DND-41 (cell line): ENCODE data around the gene EFHD1.

Experiments
- EZH2 ChIP-seq: IDR thresholded peaks from 3 replicates; pipeline ENCODE4 v1.6.1; 2012; ENCODE audit warnings: borderline replicate concordance, low read depth, mild to moderate bottlenecking, moderate library complexity, low read length, inconsistent platforms; ENCODE audit not compliant: severe bottlenecking
- TF ChIP-seq, protein P1 (sequence below): IDR thresholded peaks from 2 replicates; pipeline ENCODE4 v1.5.1; 2012; ENCODE audit warnings: borderline replicate concordance, low read length, moderate library complexity, mild to moderate bottlenecking; ENCODE audit not compliant: poor library complexity, severe bottlenecking; ENCODE audit errors: extremely low read depth

DNA sequence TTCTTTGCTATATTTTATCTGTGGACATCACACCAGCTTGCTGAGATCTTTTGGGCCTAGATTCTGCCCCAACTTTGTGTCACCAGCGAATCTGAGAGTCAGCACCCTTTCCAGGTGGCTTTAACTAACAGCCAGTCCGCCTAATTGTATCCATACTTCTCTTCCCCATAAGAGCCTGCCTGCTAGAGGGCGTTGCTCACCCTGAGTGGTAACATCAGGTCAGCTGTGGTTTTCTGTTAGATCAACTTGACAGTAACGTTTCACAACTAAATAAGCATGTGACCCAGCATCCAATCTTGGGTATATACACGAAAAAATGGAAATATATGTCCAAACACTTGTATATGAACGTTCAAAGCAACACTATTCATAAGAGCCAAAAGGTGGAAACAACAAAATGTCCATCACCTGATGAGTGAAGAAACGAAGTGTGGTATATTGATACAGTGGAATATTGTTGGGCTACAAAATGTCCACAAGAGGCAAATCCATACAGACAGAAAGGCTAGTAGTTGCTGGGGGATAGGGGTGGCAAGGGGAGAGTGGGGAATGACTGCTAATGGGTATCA lies 24.9 kb downstream of the EFHD1 start:
- TF ChIP-seq, protein P1, sequence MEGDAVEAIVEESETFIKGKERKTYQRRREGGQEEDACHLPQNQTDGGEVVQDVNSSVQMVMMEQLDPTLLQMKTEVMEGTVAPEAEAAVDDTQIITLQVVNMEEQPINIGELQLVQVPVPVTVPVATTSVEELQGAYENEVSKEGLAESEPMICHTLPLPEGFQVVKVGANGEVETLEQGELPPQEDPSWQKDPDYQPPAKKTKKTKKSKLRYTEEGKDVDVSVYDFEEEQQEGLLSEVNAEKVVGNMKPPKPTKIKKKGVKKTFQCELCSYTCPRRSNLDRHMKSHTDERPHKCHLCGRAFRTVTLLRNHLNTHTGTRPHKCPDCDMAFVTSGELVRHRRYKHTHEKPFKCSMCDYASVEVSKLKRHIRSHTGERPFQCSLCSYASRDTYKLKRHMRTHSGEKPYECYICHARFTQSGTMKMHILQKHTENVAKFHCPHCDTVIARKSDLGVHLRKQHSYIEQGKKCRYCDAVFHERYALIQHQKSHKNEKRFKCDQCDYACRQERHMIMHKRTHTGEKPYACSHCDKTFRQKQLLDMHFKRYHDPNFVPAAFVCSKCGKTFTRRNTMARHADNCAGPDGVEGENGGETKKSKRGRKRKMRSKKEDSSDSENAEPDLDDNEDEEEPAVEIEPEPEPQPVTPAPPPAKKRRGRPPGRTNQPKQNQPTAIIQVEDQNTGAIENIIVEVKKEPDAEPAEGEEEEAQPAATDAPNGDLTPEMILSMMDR: no peak
- no peak for TF ChIP-seq EZH2
